CD14-positive monocyte (primary cell): ENCODE measurements around the gene SLC35F3. TPM values are rescaled to one million over a fixed set of nuclear protein-coding genes. Genes with fewer than 3 reads are reported as not detected.

Experiments
- DNase-seq, 3 donors: peaks; one replicate each; pipeline ENCODE4 v3.0.0-alpha.2; 2011 to 2022
- H2AFZ ChIP-seq: 2 replicates; pipeline ENCODE4 v1.6.0; 2012; ENCODE audit warnings: mild to moderate bottlenecking, low read depth, low read length, inconsistent platforms; ENCODE audit not compliant: insufficient read depth, poor library complexity, severe bottlenecking
- H3K27ac ChIP-seq, 2 donors: 1 replicate in 1 of 2; 2 replicates in 1 of 2; pipeline ENCODE4 v1.5.1; 2012 to 2013; ENCODE audit warnings: low read length in 2 of 2, control low read depth in 1 of 2, inconsistent platforms in 1 of 2, low read depth in 1 of 2, mild to moderate bottlenecking in 1 of 2
- H3K27me3 ChIP-seq, 2 donors: one replicate each; pipeline versions ENCODE4 v1.6.0 to v1.6.1; 2011 to 2013; ENCODE audit warnings: low read length in 2 of 2; ENCODE audit not compliant: control insufficient read depth in 2 of 2, insufficient read depth in 2 of 2
- H3K36me3 ChIP-seq, 2 donors: replicated peaks in 1 of 2; 1 replicate in 1 of 2; 2 replicates in 1 of 2; pipeline versions ENCODE4 v1.5.1 to v1.6.1; 2012 to 2013; ENCODE audit warnings: low read length in 2 of 2, control low read depth in 1 of 2, inconsistent platforms in 1 of 2, mild to moderate bottlenecking in 1 of 2; ENCODE audit not compliant: insufficient read depth in 2 of 2, control insufficient read depth in 1 of 2
- H3K4me1 ChIP-seq, 2 donors: 1 replicate in 1 of 2; 2 replicates in 1 of 2; pipeline versions ENCODE4 v1.5.1 to v1.6.1; 2012 to 2013; ENCODE audit warnings: low read length in 2 of 2, control low read depth in 1 of 2, inconsistent platforms in 1 of 2, mild to moderate bottlenecking in 1 of 2, moderate library complexity in 1 of 2; ENCODE audit not compliant: insufficient read depth in 2 of 2, control insufficient read depth in 1 of 2
- H3K4me2 ChIP-seq: replicated peaks from 2 replicates; pipeline ENCODE3; 2012; ENCODE audit warnings: low read length, moderate library complexity, mild to moderate bottlenecking; ENCODE audit not compliant: poor library complexity, severe bottlenecking; ENCODE audit errors: extremely low read depth
- H3K4me3 ChIP-seq, 3 experiments: fragments of 200-600 bp in 1 of 3; sonication (generic) in 1 of 3; replicated peaks in 1 of 3; 1 replicate in 2 of 3; 2 replicates in 1 of 3; pipeline ENCODE4 v1.5.1; 2011 to 2013; ENCODE audit warnings: low read length in 3 of 3, mild to moderate bottlenecking in 3 of 3, control low read depth in 2 of 3, low read depth in 2 of 3, inconsistent platforms in 1 of 3, moderate library complexity in 1 of 3
- H3K79me2 ChIP-seq: 2 replicates; pipeline ENCODE4 v1.6.0; 2012; ENCODE audit warnings: mild to moderate bottlenecking, control low read depth, inconsistent platforms, low read length, moderate library complexity; ENCODE audit not compliant: insufficient read depth
- H3K9ac ChIP-seq: 2 replicates; pipeline ENCODE4 v1.6.0; 2017; ENCODE audit warnings: low read length, mild to moderate bottlenecking; ENCODE audit not compliant: insufficient read depth, poor library complexity, severe bottlenecking
- H3K9me3 ChIP-seq, 2 donors: replicated peaks in 1 of 2; 1 replicate in 1 of 2; 2 replicates in 1 of 2; pipeline versions ENCODE4 v1.5.1 to v1.6.1; 2012 to 2013; ENCODE audit warnings: low read length in 2 of 2, control low read depth in 1 of 2; ENCODE audit not compliant: control insufficient read depth in 1 of 2, insufficient read depth in 1 of 2
- H4K20me1 ChIP-seq: 2 replicates; pipeline ENCODE4 v1.6.0; 2012; ENCODE audit warnings: mild to moderate bottlenecking, low read length, control low read depth, moderate library complexity; ENCODE audit not compliant: insufficient read depth
- H3K27ac Mint-ChIP-seq, 7 donors: one replicate each; pipeline ENCODE4 v1.8.0; 2020; ENCODE audit warnings: mild to moderate bottlenecking in 7 of 7, mixed read lengths in 7 of 7, moderate library complexity in 6 of 7, inconsistent platforms in 2 of 7
- H3K27me3 Mint-ChIP-seq, 3 donors: one replicate each; pipeline ENCODE4 v1.8.0; 2021 to 2022; ENCODE audit warnings: low read depth in 3 of 3, mild to moderate bottlenecking in 3 of 3, mixed read lengths in 3 of 3, moderate library complexity in 3 of 3, inconsistent platforms in 1 of 3
- H3K36me3 Mint-ChIP-seq, 2 donors: one replicate each; pipeline ENCODE4 v1.8.0; 2020; ENCODE audit warnings: mixed read lengths in 2 of 2, inconsistent platforms in 1 of 2, mild to moderate bottlenecking in 1 of 2
- H3K4me1 Mint-ChIP-seq: one replicate; pipeline ENCODE4 v1.8.0; 2020; ENCODE audit warnings: mild to moderate bottlenecking, mixed read lengths
- H3K4me3 Mint-ChIP-seq, 2 donors: one replicate each; pipeline ENCODE4 v1.8.0; 2020; ENCODE audit warnings: mild to moderate bottlenecking in 2 of 2, mixed read lengths in 2 of 2, moderate library complexity in 1 of 2
- H3K9me3 Mint-ChIP-seq, 7 donors: one replicate each; pipeline ENCODE4 v1.8.0; 2020 to 2022; ENCODE audit warnings: mixed read lengths in 7 of 7, mild to moderate bottlenecking in 6 of 7, moderate library complexity in 6 of 7, inconsistent platforms in 2 of 7
- WGBS: methylation state at CpG from one replicate; pipeline ENCODE4 v1.1.5; 2013; ENCODE audit warnings: missing lambda C conversion rate; ENCODE audit not compliant: insufficient coverage; 5-methylcytosine and 5-hydroxymethylcytosine counted together
- intact Hi-C, 2 donors: fragments of 100-400 bp; cut with micrococcal nuclease; formaldehyde crosslinking; loops; one replicate each; pipeline versions ENCODE4 v1.15.0 to v1.15.1; 2023
- polyA plus RNA-seq, 3 donors: library from polyadenylated mRNA; depleted of rRNA in 1 of 3; unstranded in 2 of 3; stranded (reverse) in 1 of 3; fragments of 300-500 nt in 2 of 3; fragments of >200 nt in 1 of 3; fragmentation: Illumina TruSeq in 2 of 3; gene quantifications; 1 replicate in 2 of 3; 2 replicates in 1 of 3; pipeline ENCODE4 v1.2.3, GENCODE V29; 2012 to 2021
- TF ChIP-seq, protein P1 (sequence below): fragments of 200-600 bp; IDR thresholded peaks from one replicate; pipeline ENCODE4 v1.8.0; 2022; ENCODE audit warnings: antibody characterized with exemption, mild to moderate bottlenecking

The SLC35F3 gene
- polyA plus RNA-seq, 3 donors = 0.17 to 0.78 TPM; not detected in 1

DNA sequence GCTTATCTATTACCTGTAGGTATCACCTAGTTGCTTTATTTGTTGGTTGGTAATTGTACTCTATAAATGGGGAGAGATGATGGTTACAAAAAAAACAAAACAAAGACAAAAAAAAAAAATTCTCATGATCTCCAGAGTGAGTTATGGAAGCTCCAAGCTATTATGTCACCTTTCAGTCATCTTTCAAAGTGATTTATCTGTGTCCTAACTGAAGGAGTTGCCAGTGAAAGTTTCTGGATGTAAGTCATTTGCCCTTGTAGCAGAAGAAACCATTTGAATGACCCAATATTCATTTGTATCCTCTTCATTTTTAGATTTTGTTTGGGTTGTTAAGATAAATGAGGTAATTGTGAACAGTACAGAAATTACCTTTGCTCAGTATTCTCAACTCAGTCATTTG is 3.6 kb downstream of the SLC35F3 start:
- Mint-ChIP-seq H3K9me3 (peaks cover 3 to 18% (median 10%) of the 10 kb centered on the region in 7 donors), H3K4me3 (no peak overlapping the region), H3K4me1 (peaks cover 2% of the 10 kb centered on the region), H3K36me3 (peaks cover 2 to 3% of the 10 kb centered on the region in 2 donors), H3K27ac (no peak overlapping the region), H3K27me3 (peaks cover 42 to 50% (median 45%) of the 10 kb centered on the region in 3 donors)
- Histone ChIP-seq H3K4me2 (no peak overlapping the region), H3K9me3 (peaks cover 0 to 12% of the 10 kb centered on the region in 2 donors), H3K9ac (no peak overlapping the region), H4K20me1 (no peaks in the 10 kb centered on the region), H3K4me1 (no peaks in the 10 kb centered on the region), H3K27ac (no peak overlapping the region), H2AFZ (no peak overlapping the region), H3K4me3 (no peak overlapping the region), H3K36me3 (no peaks in the 10 kb centered on the region), H3K27me3 (peaks cover 32 to 41% of the 10 kb centered on the region in 2 donors), H3K79me2 (no peaks in the 10 kb centered on the region)
- TF ChIP-seq, protein P1, sequence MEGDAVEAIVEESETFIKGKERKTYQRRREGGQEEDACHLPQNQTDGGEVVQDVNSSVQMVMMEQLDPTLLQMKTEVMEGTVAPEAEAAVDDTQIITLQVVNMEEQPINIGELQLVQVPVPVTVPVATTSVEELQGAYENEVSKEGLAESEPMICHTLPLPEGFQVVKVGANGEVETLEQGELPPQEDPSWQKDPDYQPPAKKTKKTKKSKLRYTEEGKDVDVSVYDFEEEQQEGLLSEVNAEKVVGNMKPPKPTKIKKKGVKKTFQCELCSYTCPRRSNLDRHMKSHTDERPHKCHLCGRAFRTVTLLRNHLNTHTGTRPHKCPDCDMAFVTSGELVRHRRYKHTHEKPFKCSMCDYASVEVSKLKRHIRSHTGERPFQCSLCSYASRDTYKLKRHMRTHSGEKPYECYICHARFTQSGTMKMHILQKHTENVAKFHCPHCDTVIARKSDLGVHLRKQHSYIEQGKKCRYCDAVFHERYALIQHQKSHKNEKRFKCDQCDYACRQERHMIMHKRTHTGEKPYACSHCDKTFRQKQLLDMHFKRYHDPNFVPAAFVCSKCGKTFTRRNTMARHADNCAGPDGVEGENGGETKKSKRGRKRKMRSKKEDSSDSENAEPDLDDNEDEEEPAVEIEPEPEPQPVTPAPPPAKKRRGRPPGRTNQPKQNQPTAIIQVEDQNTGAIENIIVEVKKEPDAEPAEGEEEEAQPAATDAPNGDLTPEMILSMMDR = no peak
- intact Hi-C loops = no loop called here
- DNase-seq = no peak

DNA sequence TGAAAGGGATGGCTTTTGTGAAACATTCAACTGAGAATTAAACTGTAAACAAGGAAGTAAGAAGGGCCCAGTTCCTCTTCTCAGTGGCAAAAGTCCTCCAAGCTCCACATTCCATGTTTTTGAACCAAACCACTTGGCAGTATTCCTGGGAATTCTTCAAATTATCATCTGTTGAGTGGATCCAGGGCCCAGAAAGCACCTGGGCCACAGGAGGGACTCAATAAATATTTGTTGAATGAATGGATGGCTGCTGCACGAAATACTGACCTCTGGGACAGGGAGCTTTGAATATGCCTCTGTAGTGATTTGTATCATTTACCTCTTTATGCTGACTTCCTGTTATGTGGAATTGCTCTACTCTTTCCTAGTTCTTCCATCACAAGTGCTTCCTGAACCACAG is 4.7 kb downstream of the SLC35F3 start:
- H3K9ac ChIP-seq = no peak overlapping the region
- H3K4me2 ChIP-seq = no peak overlapping the region
- H3K4me1 ChIP-seq = no peaks in the 10 kb centered on the region
- DNase-seq = no peak
- TF ChIP-seq, protein P1 = no peak
- H3K36me3 Mint-ChIP-seq = peaks cover 1 to 2% of the 10 kb centered on the region in 2 donors
- H3K27ac Mint-ChIP-seq = no peak overlapping the region
- H3K9me3 ChIP-seq = peaks cover 0 to 10% of the 10 kb centered on the region in 2 donors
- no peak overlapping the region for H3K4me3 Mint-ChIP-seq
- peaks cover 32 to 39% (median 35%) of the 10 kb centered on the region in 3 donors for H3K27me3 Mint-ChIP-seq
- no peak overlapping the region for H2AFZ ChIP-seq
- H3K4me3 ChIP-seq = no peak overlapping the region
- H3K9me3 Mint-ChIP-seq = peaks cover 2 to 15% (median 6%) of the 10 kb centered on the region in 7 donors
- no peaks in the 10 kb centered on the region for H4K20me1 ChIP-seq
- WGBS = no CpG with 5 or more reads among the region's 1 CpG
- no peaks in the 10 kb centered on the region for H3K36me3 ChIP-seq
- H3K27ac ChIP-seq = no peak overlapping the region
- no peaks in the 10 kb centered on the region for H3K79me2 ChIP-seq
- H3K27me3 ChIP-seq = peaks cover 25 to 30% of the 10 kb centered on the region in 2 donors
- peaks cover 2% of the 10 kb centered on the region for H3K4me1 Mint-ChIP-seq
- intact Hi-C loops = no loop called here
